MCF 10A (cell line): ENCODE data around the gene SH3PXD2B. TPM values are rescaled to one million over a fixed set of nuclear protein-coding genes. Genes with fewer than 3 reads are reported as not detected.

ENCODE experiments used
- BruUV-seq: library from RNA; stranded (reverse); fragments of 400-500 nt; replicated peaks from 2 replicates; lab custom pipeline; 2021; lab: Mats Ljungman, UMichigan
- CTCF ChIA-PET: fragments of 300-600 bp; sonication (Branson Sonifier 250); formaldehyde crosslinking; extraction: SDS; loops from one replicate; lab custom pipeline; 2021; ENCODE audit warnings: antibody characterized with exemption, inconsistent platforms; lab: Yijun Ruan, JAX
- POLR2A ChIA-PET: fragments of 300-600, 350-650 bp; sonication (Branson Sonifier 250); formaldehyde crosslinking; extraction: SDS; loops from one replicate; lab custom pipeline; 2020; ENCODE audit warnings: antibody characterized with exemption, inconsistent platforms; lab: Yijun Ruan, JAX
- DNase-seq: peaks from one replicate; pipeline ENCODE4 v3.0.0-alpha.2; 2018; ENCODE audit not compliant: unreplicated experiment
- H3K27ac Mint-ChIP-seq: one replicate; pipeline ENCODE4 v1.8.0; 2022; ENCODE audit warnings: mild to moderate bottlenecking, low read depth, mixed read lengths; ENCODE audit not compliant: unreplicated experiment
- H3K27me3 Mint-ChIP-seq: one replicate; pipeline ENCODE4 v1.8.0; 2022; ENCODE audit warnings: mixed read lengths; ENCODE audit not compliant: insufficient read depth, unreplicated experiment
- H3K36me3 Mint-ChIP-seq: one replicate; pipeline ENCODE4 v1.8.0; 2022; ENCODE audit warnings: mild to moderate bottlenecking, moderate library complexity, mixed read lengths; ENCODE audit not compliant: insufficient read depth, unreplicated experiment
- H3K4me1 Mint-ChIP-seq: one replicate; pipeline ENCODE4 v1.8.0; 2022; ENCODE audit warnings: mixed read lengths; ENCODE audit not compliant: insufficient read depth, unreplicated experiment
- H3K4me3 Mint-ChIP-seq: one replicate; pipeline ENCODE4 v1.8.0; 2022; ENCODE audit warnings: mild to moderate bottlenecking, moderate library complexity, mixed read lengths; ENCODE audit not compliant: unreplicated experiment
- H3K9me3 Mint-ChIP-seq: one replicate; pipeline ENCODE4 v1.8.0; 2022; ENCODE audit warnings: mixed read lengths; ENCODE audit not compliant: unreplicated experiment
- CTCF ChIP-seq: fragments of 200-600 bp; IDR thresholded peaks from one replicate; pipeline ENCODE4 v1.8.0; 2022; ENCODE audit warnings: antibody characterized with exemption, mild to moderate bottlenecking; ENCODE audit not compliant: unreplicated experiment
- intact Hi-C: fragments of 100-400 bp; cut with micrococcal nuclease; formaldehyde crosslinking; loops from 2 replicates; pipeline ENCODE4 v1.14.1; 2022
- total RNA-seq: library from RNA; stranded (reverse); gene quantifications from 2 replicates; pipeline ENCODE4 v1.2.3, GENCODE V29; 2022

SH3PXD2B gene
- total RNA-seq, 1 experiment from 2014 or later, result 34.1 TPM

DNA sequence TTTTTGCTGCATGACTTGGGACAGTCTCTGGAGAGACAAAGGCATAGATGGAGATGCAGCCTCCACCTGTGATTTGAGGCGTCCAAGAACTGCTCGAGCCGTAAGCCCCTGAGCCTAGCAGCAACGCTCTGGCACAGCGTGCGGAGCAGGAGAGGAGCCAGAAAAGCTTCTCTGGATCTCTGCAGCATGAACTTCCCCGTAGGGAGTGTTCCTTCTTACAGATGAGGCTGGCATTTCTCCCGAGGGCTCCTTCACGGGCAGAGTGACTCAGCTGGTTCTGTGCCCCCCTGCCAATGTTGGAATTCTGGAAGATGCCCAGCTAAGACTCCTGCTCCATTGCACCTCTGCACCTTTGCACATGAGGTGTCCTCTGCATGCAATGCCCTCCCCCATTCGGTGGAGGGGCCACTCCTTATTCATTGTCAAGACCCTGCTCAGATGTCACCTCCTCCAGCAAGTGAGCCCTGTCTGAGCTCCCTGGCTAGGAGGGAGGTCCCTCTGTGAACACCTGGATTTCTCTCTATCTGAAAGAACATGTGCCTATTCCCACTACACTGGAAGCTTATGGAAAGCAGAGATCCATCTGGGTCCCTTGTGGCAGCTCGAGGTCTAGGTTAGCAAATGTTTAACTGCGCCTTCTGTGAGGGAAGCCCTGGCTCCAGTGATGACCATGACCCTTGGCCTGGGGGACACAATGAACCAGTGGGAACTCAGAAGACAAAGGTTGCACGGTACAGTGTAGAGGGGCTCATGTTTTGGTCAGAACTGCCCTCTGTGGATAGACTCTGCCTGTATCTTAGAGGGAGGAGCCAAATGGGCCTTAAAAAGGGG, 39.6 kb downstream of the SH3PXD2B start:
- peaks cover 23% of the 10 kb centered on the region for H3K36me3 Mint-ChIP-seq
- H3K27ac Mint-ChIP-seq, result peak overlapping the region; percentile 76
- intact Hi-C loops, result no loop called here
- BruUV-seq, result no TSS peak
- no peak for TF ChIP-seq CTCF
- peak overlapping the region; percentile 0 for H3K4me3 Mint-ChIP-seq
- POLR2A ChIA-PET, result interaction anchor here (0.6 to 13.6 kb wide), 12 partner anchors 14 to 1293 kb away, joined by 3 to 305 read pairs (median 4); no protein-coding TSS in a partner anchor
- peak; percentile 96 for DNase-seq
- peaks cover 73% of the 10 kb centered on the region for H3K4me1 Mint-ChIP-seq
- no peaks in the 10 kb centered on the region for H3K9me3 Mint-ChIP-seq
- CTCF ChIA-PET, result interaction anchor here (0.5 to 7.8 kb wide), 9 partner anchors 9 to 519 kb away, joined by 3 to 73 read pairs (median 4); no protein-coding TSS in a partner anchor
- no peaks in the 10 kb centered on the region for H3K27me3 Mint-ChIP-seq

- peaks cover 23% of the 10 kb centered on the region for H3K36me3 Mint-ChIP-seq
- no peaks in the 10 kb centered on the region for H3K27me3 Mint-ChIP-seq
- peak overlapping the region; percentile 19 for H3K4me3 Mint-ChIP-seq
- BruUV-seq, result no TSS peak
- H3K27ac Mint-ChIP-seq, result peak overlapping the region; percentile 76
- intact Hi-C loops, result loop anchor here (2.0 kb wide), 1 partner anchor 53 kb away; no protein-coding TSS in a partner anchor
- peaks cover 63% of the 10 kb centered on the region for H3K4me1 Mint-ChIP-seq
- DNase-seq, result no peak
- H3K9me3 Mint-ChIP-seq, result no peaks in the 10 kb centered on the region
- CTCF ChIA-PET, result interaction anchor here (0.5 to 7.8 kb wide), 11 partner anchors 10 to 1000 kb away, joined by 3 to 73 read pairs (median 3); no protein-coding TSS in a partner anchor
- no peak for TF ChIP-seq CTCF
- POLR2A ChIA-PET, result interaction anchor here (0.6 to 13.6 kb wide), 15 partner anchors 8 to 1294 kb away, joined by 3 to 305 read pairs (median 3); partner anchors contain the start of gene STC2
Observed at GRCh38 chr5:172413601-172414171, 40.6 kb downstream of the SH3PXD2B start.

DNA sequence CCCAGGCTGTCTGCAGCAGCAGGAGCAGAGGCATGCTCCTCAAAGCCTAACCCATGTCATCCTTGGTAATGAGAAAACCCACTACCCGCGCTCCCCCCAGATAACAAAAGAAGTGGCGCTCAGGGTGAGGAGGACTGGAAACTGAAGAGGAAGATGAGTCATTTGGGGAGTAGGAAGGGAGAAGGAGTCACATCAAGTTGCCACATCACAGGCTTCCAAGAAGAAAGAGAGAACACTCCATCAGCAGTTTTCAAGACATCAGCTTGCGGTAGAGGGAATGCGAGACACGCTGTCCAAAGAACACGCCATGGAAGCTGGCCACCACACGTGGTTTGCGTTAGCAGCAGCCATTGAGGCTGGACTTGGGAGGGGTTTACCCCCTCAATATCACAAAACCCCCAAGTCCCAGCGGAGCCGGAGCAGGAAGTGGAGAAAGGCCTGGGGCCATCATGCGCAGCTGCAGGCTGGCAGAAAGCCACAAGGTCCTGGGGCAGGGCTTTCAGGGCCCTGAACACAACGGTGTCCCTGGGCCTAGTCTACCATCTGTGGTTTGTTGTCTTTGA, 41.5 kb downstream of the SH3PXD2B start:
- POLR2A ChIA-PET, result interaction anchor here (0.6 to 13.6 kb wide), 13 partner anchors 7 to 916 kb away, joined by 3 to 305 read pairs (median 4); partner anchors contain the start of gene STC2
- Mint-ChIP-seq H3K4me1 (peaks cover 59% of the 10 kb centered on the region), H3K27ac (peak overlapping the region; percentile 76), H3K36me3 (peaks cover 23% of the 10 kb centered on the region), H3K27me3 (no peaks in the 10 kb centered on the region), H3K4me3 (peak overlapping the region; percentile 19), H3K9me3 (no peaks in the 10 kb centered on the region)
- no TSS peak for BruUV-seq
- CTCF ChIA-PET, result interaction anchor here (0.5 to 7.8 kb wide), 4 partner anchors 24 to 284 kb away, joined by 3 to 73 read pairs (median 4); no protein-coding TSS in a partner anchor
- no peak for TF ChIP-seq CTCF
- peak; percentile 99 for DNase-seq
- intact Hi-C loops, result loop anchor here (2.0 kb wide), 1 partner anchor 52 kb away; no protein-coding TSS in a partner anchor
